GM21526 (cell line): ENCODE measurements around the gene EMX1.

Source experiments
- ATAC-seq: cut with Tn5 transposase; IDR thresholded peaks from one replicate; pipeline ENCODE4 v1.9.1; 2021; ENCODE audit warnings: moderate library complexity; ENCODE audit not compliant: unreplicated experiment, low FRiP score

EMX1 gene

GRCh38 chr2:72924353-72925240 is 7.3 kb downstream of the EMX1 start:
- ATAC-seq: peak; percentile 48

GRCh38 chr2:72925328-72925943 is 8.1 kb downstream of the EMX1 start:
- no peak for ATAC-seq

- no peak for ATAC-seq
Observed at GRCh38 chr2:72926368-72926767, 9.0 kb downstream of the EMX1 start.

GRCh38 chr2:72926811-72927465 is 9.6 kb downstream of the EMX1 start:
- no peak for ATAC-seq

- ATAC-seq: no peak
Observed at GRCh38 chr2:72927619-72928550, 10.6 kb downstream of the EMX1 start.

GRCh38 chr2:72929010-72929409 is 11.7 kb downstream of the EMX1 start:
- ATAC-seq: no peak

- no peak for ATAC-seq
Observed at GRCh38 chr2:72931280-72931910, 14.1 kb downstream of the EMX1 start.

- no peak for ATAC-seq
Observed at GRCh38 chr2:72932045-72932740, 14.9 kb downstream of the EMX1 start.

- ATAC-seq: no peak
Observed at GRCh38 chr2:72932805-72933204, 15.5 kb downstream of the EMX1 start.

GRCh38 chr2:72933207-72933606 is 15.9 kb downstream of the EMX1 start:
- ATAC-seq: no peak

- no peak for ATAC-seq
Observed at GRCh38 chr2:72933646-72934151, 16.4 kb downstream of the EMX1 start.

GRCh38 chr2:72934683-72935610 is 17.6 kb downstream of the EMX1 start:
- ATAC-seq: no peak

GRCh38 chr2:72935611-72935957 is 18.3 kb downstream of the EMX1 start:
- ATAC-seq: no peak

- no peak for ATAC-seq
Observed at GRCh38 chr2:72936660-72937355, 19.5 kb downstream of the EMX1 start.

GRCh38 chr2:72937356-72937669 is 20.0 kb downstream of the EMX1 start:
- no peak for ATAC-seq

GRCh38 chr2:72938455-72938854 is 21.1 kb downstream of the EMX1 start:
- no peak for ATAC-seq

GRCh38 chr2:72940361-72940760 is 23.0 kb downstream of the EMX1 start:
- no peak for ATAC-seq

- no peak for ATAC-seq
Observed at GRCh38 chr2:72940786-72941185, 23.5 kb downstream of the EMX1 start.
